Endothelial cell of umbilical vein (primary cell): ENCODE results near the gene R3HDM2. TPM values are rescaled to one million over a fixed set of nuclear protein-coding genes. Genes with fewer than 3 reads are reported as not detected.
A peak's percentile ranks its signal among the peaks of the same experiment; 100 is the strongest.

ENCODE experiments used
- BruUV-seq: library from RNA; stranded (reverse); fragments of 400-500 nt; replicated peaks from 2 replicates; lab custom pipeline; 2021; lab: Mats Ljungman, UMichigan
- CTCF ChIA-PET: fragments of 300-600, 350-600 bp; sonication (Branson Sonifier 250); formaldehyde crosslinking; loops from one replicate; lab custom pipeline; 2021; ENCODE audit warnings: antibody characterized with exemption, inconsistent platforms; lab: Charles Lee
- POLR2A ChIA-PET: fragments of 300-600, 350-600 bp; sonication (Branson Sonifier 250); formaldehyde crosslinking; loops from one replicate; lab custom pipeline; 2021; ENCODE audit warnings: antibody characterized with exemption, inconsistent platforms; lab: Charles Lee
- DNase-seq: peaks from one replicate; pipeline ENCODE4 v3.0.0-alpha.2; 2011; ENCODE audit warnings: low read depth, low spot score
- FAIRE-seq: peaks from 2 replicates; lab custom pipeline; 2011; peaks lifted over from hg19 to GRCh38; lab: Jason Lieb, UNC
- H2AFZ ChIP-seq: 2 replicates; pipeline ENCODE4 v1.6.0; 2012; ENCODE audit warnings: low read depth, low read length, control low read depth, inconsistent platforms
- H3K27ac ChIP-seq: 2 replicates; pipeline ENCODE4 v1.5.1; 2011; ENCODE audit warnings: low read depth, mild to moderate bottlenecking, control low read depth, low read length, moderate library complexity; ENCODE audit not compliant: insufficient read depth
- H3K27me3 ChIP-seq, 2 experiments: 2 replicates each; pipeline versions ENCODE4 v1.6.0 to v1.6.1; 2011; ENCODE audit warnings: low read length in 2 of 2, mixed read lengths in 1 of 2; ENCODE audit not compliant: control insufficient read depth in 2 of 2, insufficient read depth in 2 of 2
- H3K36me3 ChIP-seq, 2 experiments: 2 replicates in 1 of 2; 3 replicates in 1 of 2; pipeline ENCODE4 v1.5.1; 2011; ENCODE audit warnings: low read length in 2 of 2, mild to moderate bottlenecking in 1 of 2, moderate library complexity in 1 of 2; ENCODE audit not compliant: control insufficient read depth in 2 of 2, insufficient read depth in 2 of 2; ENCODE audit errors: extremely low read depth in 1 of 2
- H3K4me1 ChIP-seq: 3 replicates; pipeline ENCODE4 v1.5.1; 2011; ENCODE audit warnings: mild to moderate bottlenecking, low read length; ENCODE audit not compliant: control insufficient read depth, insufficient read depth; ENCODE audit errors: extremely low read depth
- H3K4me2 ChIP-seq: 2 replicates; pipeline ENCODE4 v1.6.1; 2011; ENCODE audit warnings: low read length, control low read depth, mixed read lengths; ENCODE audit not compliant: insufficient read depth
- H3K4me3 ChIP-seq, 3 experiments: fragments of 200-600 bp in 1 of 3; sonication (generic), shearing (Covaris generic) in 1 of 3; replicated peaks in 1 of 3; 2 replicates each; pipeline ENCODE4 v1.5.1; 2011 to 2016; ENCODE audit warnings: control low read depth in 3 of 3, low read length in 3 of 3, mild to moderate bottlenecking in 2 of 3, inconsistent platforms in 1 of 3, low read depth in 1 of 3, moderate library complexity in 1 of 3; ENCODE audit not compliant: insufficient read depth in 1 of 3
- H3K79me2 ChIP-seq: 2 replicates; pipeline ENCODE4 v1.6.0; 2012; ENCODE audit warnings: low read length, inconsistent platforms; ENCODE audit not compliant: control insufficient read depth, insufficient read depth
- H3K9ac ChIP-seq: replicated peaks from 2 replicates; pipeline ENCODE3; 2011; ENCODE audit warnings: low read length, control low read depth; ENCODE audit not compliant: insufficient read depth; ENCODE audit errors: extremely low read depth
- H3K9me1 ChIP-seq: replicated peaks from 3 replicates; pipeline ENCODE4 v1.6.0; 2011; ENCODE audit warnings: mild to moderate bottlenecking, low read length; ENCODE audit not compliant: control insufficient read depth, insufficient read depth; ENCODE audit errors: extremely low read depth
- H3K9me3 ChIP-seq: replicated peaks from 2 replicates; pipeline ENCODE4 v1.5.1; 2012; ENCODE audit warnings: low read length, inconsistent platforms; ENCODE audit not compliant: control insufficient read depth, insufficient read depth
- H4K20me1 ChIP-seq: replicated peaks from 2 replicates; pipeline ENCODE3; 2011; ENCODE audit warnings: mild to moderate bottlenecking, low read length; ENCODE audit not compliant: control insufficient read depth, insufficient read depth; ENCODE audit errors: extremely low read depth
- CTCF ChIP-seq, 2 donors: IDR thresholded peaks; 1 replicate in 1 of 2; 2 replicates in 1 of 2; pipeline ENCODE4 v1.5.1; 2011; ENCODE audit warnings: low read length in 2 of 2, mild to moderate bottlenecking in 2 of 2, moderate library complexity in 2 of 2, control low read depth in 1 of 2, inconsistent platforms in 1 of 2, low read depth in 1 of 2; ENCODE audit not compliant: insufficient read depth in 1 of 2; ENCODE audit errors: extremely low read depth in 1 of 2
- EZH2 ChIP-seq: IDR thresholded peaks from 2 replicates; pipeline ENCODE4 v1.6.1; 2012; ENCODE audit warnings: borderline replicate concordance, low read depth, mild to moderate bottlenecking, moderate library complexity, low read length, inconsistent platforms; ENCODE audit not compliant: severe bottlenecking
- FOS ChIP-seq: IDR thresholded peaks from 2 replicates; pipeline ENCODE4 v1.6.1; 2011; ENCODE audit warnings: mild to moderate bottlenecking, low read length, moderate library complexity, borderline replicate concordance; ENCODE audit not compliant: insufficient read depth
- GATA2 ChIP-seq: IDR thresholded peaks from 2 replicates; pipeline ENCODE4 v1.7.0; 2011; ENCODE audit warnings: low read depth, mild to moderate bottlenecking, moderate library complexity, mixed read lengths, low read length; ENCODE audit not compliant: insufficient read length, insufficient read depth
- JUN ChIP-seq: IDR thresholded peaks from 2 replicates; pipeline ENCODE4 v1.6.1; 2011; ENCODE audit warnings: borderline replicate concordance, low read depth; ENCODE audit not compliant: insufficient read length, insufficient read depth
- MYC ChIP-seq: IDR thresholded peaks from one replicate; pipeline ENCODE4 v1.6.1; 2011; ENCODE audit warnings: mild to moderate bottlenecking, low read depth, low read length
- POLR2A ChIP-seq: IDR thresholded peaks from 2 replicates; pipeline ENCODE4 v1.6.1; 2012; ENCODE audit warnings: low read depth, mild to moderate bottlenecking, control low read depth, low read length
- POLR2AphosphoS5 ChIP-seq: IDR thresholded peaks from 2 replicates; pipeline ENCODE4 v1.6.1; 2012; ENCODE audit warnings: low read depth, mild to moderate bottlenecking, control low read depth, low read length, moderate library complexity; ENCODE audit not compliant: insufficient read depth
- dilution Hi-C: fragments of 300-500 bp; cut with MboI; formaldehyde crosslinking; loops from one replicate; pipeline ENCODE4 v1.15.0; 2019; ENCODE audit warnings: low sequenced_read_pairs; ENCODE audit not compliant: extremely low pct_ligation_motif_present
- intact Hi-C: fragments of 100-400 bp; cut with micrococcal nuclease; formaldehyde crosslinking; loops from one replicate; pipeline ENCODE4 v1.10.0; 2022
- polyA plus RNA-seq, 4 experiments: library from polyadenylated mRNA; depleted of rRNA in 3 of 4; stranded (reverse) in 3 of 4; unstranded in 1 of 4; fragments of >200 nt; gene quantifications; 2 replicates each; pipeline versions ENCODE4 v1.2.1 to v1.2.3, GENCODE V29; 2011 to 2012; ENCODE audit warnings: missing spikeins in 1 of 4
- total RNA-seq: library from RNA; stranded (reverse); gene quantifications from 2 replicates; pipeline ENCODE4 v1.2.3, GENCODE V29; 2021

The R3HDM2 gene
- total and polyA plus RNA-seq, 2 donors (not counting 3 experiments of a cell fraction or from before 2014, with no cell fraction given), result 26.1 to 31.3 TPM

- POLR2A ChIA-PET, result interaction anchor here (0.6 kb wide), 1 partner anchor 49 kb away, joined by 7 read pairs; no protein-coding TSS in a partner anchor
These were observed 199.4 kb downstream of the R3HDM2 start for GRCh38 chr12:57231276-57232021.

More at GRCh38 chr12:57231276-57232021, 199.4 kb downstream of the R3HDM2 start:
- peaks cover 18% of the 10 kb centered on the region for H3K4me1 ChIP-seq
- DNase-seq, result no peak
- no TSS peak for BruUV-seq
- H3K27ac ChIP-seq, result no peak overlapping the region
- peaks cover 6 to 9% of the 10 kb centered on the region in 2 experiments for H3K27me3 ChIP-seq
- CTCF ChIA-PET, result interaction anchor here (3.6 to 5.0 kb wide), 2 partner anchors 9 to 17 kb away, joined by 54 to 129 read pairs; no protein-coding TSS in a partner anchor
- H3K36me3 ChIP-seq, result peaks cover 3 to 27% of the 10 kb centered on the region in 2 experiments
- no peaks in the 10 kb centered on the region for H4K20me1 ChIP-seq
- H3K4me2 ChIP-seq, result peak overlapping the region; percentile 77
- H3K9ac ChIP-seq, result peak overlapping the region; percentile 96
- no peak overlapping the region for H3K4me3 ChIP-seq
- FAIRE-seq, result no peak
- no peaks in the 10 kb centered on the region for H3K9me3 ChIP-seq
- H3K9me1 ChIP-seq, result no peaks in the 10 kb centered on the region
- no peak for TF ChIP-seq JUN
- TF ChIP-seq CTCF (IDR thresholded peaks at IDR 0.05; ENCODE audit: extremely low read depth in 1 of 2, insufficient read depth in 1 of 2, low read depth in 1 of 2, low read length in 2 of 2), result no peak
- no peak for TF ChIP-seq MYC
- TF ChIP-seq FOS, result no peak
- TF ChIP-seq POLR2A, result no peak
- TF ChIP-seq POLR2AphosphoS5, result no peak
- TF ChIP-seq GATA2, result no peak
- TF ChIP-seq EZH2, result no peak
- peaks cover 23% of the 10 kb centered on the region for H3K79me2 ChIP-seq
- intact Hi-C loops (no loop called here), dilution Hi-C loops (no loop called here)
- no peak overlapping the region for H2AFZ ChIP-seq
